AG10803 (cell line): ENCODE measurements around the gene ZMAT2.

Experiments
- DNase-seq: peaks from one replicate; pipeline ENCODE4 v3.0.0; 2010; ENCODE audit warnings: low read depth
- H3K4me3 ChIP-seq: 2 replicates; pipeline ENCODE4 v1.5.1; 2011; ENCODE audit warnings: mild to moderate bottlenecking, low read length, control low read depth
- CTCF ChIP-seq: conservative IDR thresholded peaks from 2 replicates; pipeline ENCODE4 v1.5.1; 2011; ENCODE audit warnings: mild to moderate bottlenecking, low read length, control low read depth, inconsistent platforms

ZMAT2 gene

GRCh38 chr5:140737486-140737885 is 37.2 kb downstream of the ZMAT2 start:
- TF ChIP-seq CTCF: no peak
- no peak overlapping the region for H3K4me3 ChIP-seq
- DNase-seq: no peak

DNA sequence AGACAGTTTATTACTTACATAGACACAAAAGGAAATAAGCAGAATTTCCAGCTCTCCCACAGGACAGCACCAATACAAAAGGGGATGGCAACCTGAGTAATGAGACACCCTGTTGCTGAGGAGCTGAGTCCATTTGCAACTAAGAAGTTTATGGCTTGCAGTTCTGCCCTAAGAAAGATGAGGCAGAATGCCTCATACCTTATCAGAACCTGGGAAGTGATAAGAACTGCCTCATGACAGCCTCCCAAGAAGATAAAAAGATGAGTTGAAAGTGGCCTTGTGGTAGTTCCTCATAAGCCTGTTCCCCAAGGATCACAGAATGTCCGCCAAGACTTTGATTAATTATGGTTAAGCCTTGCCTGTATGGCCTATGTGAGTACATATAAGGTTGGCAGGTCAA is 41.7 kb downstream of the ZMAT2 start:
- no peak for DNase-seq
- TF ChIP-seq CTCF: no peak
- no peak overlapping the region for H3K4me3 ChIP-seq

- DNase-seq: no peak
- no peak for TF ChIP-seq CTCF
- H3K4me3 ChIP-seq: no peak overlapping the region
Observed at GRCh38 chr5:140753561-140753960, 53.3 kb downstream of the ZMAT2 start.
